Mesothelial cell of epicardium (in vitro differentiated cells): ENCODE results near the gene SNAPC4. TPM values are rescaled to one million over a fixed set of nuclear protein-coding genes. Genes with fewer than 3 reads are reported as not detected.
A peak's percentile ranks its signal among the peaks of the same experiment; 100 is the strongest.
"Not testable (repeated sequence)": the region's sequence is repeated elsewhere in the genome, so short reads cannot be mapped to it uniquely, and the experiment has no call there.

Experiments
- DNase-seq, 2 experiments: peaks; one replicate each; pipeline ENCODE4 v3.0.0; 2021; ENCODE audit warnings: low spot score in 2 of 2; ENCODE audit not compliant: unreplicated experiment in 2 of 2
- H3K27ac Mint-ChIP-seq: 2 replicates; pipeline ENCODE4 v1.8.0; 2021; ENCODE audit warnings: mixed read lengths
- H3K27me3 Mint-ChIP-seq: 2 replicates; pipeline ENCODE4 v1.8.0; 2021; ENCODE audit warnings: low read depth, mixed read lengths
- H3K36me3 Mint-ChIP-seq: 2 replicates; pipeline ENCODE4 v1.8.0; 2021; ENCODE audit warnings: mixed read lengths
- H3K4me1 Mint-ChIP-seq: 2 replicates; pipeline ENCODE4 v1.8.0; 2021; ENCODE audit warnings: mixed read lengths
- H3K4me3 Mint-ChIP-seq: 2 replicates; pipeline ENCODE4 v1.8.0; 2021; ENCODE audit warnings: mild to moderate bottlenecking, moderate library complexity, mixed read lengths
- H3K9me3 Mint-ChIP-seq: 2 replicates; pipeline ENCODE4 v1.8.0; 2021; ENCODE audit warnings: mixed read lengths
- CTCF ChIP-seq: fragments of 200-600 bp; sonication (generic); IDR thresholded peaks from one replicate; pipeline ENCODE4 v1.5.0; 2021; ENCODE audit warnings: antibody characterized with exemption; ENCODE audit not compliant: unreplicated experiment
- total RNA-seq: library from RNA; stranded (reverse); gene quantifications from 3 replicates; pipeline ENCODE4 v1.2.1, GENCODE V29; 2021

The SNAPC4 gene
- total RNA-seq, 1 donor from 2014 or later, result 18.2 TPM

- Mint-ChIP-seq H3K4me1 (peaks cover 30% of the 10 kb centered on the region), H3K27me3 (no peaks in the 10 kb centered on the region), H3K27ac (peak within 1 kb of the TSS; percentile 97), H3K4me3 (peak within 1 kb of the TSS; percentile 90), H3K9me3 (no peaks in the 10 kb centered on the region), H3K36me3 (peaks cover 27% of the 10 kb centered on the region)
- DNase-seq, result peak; percentile 84 to 96
- TF ChIP-seq CTCF, result no peak
Observed at GRCh38 chr9:136410500-136411287, 10.7 kb upstream of the SNAPC4 start, which contains the start of the genes ENTR1 and PMPCA. ENTR1 (minus strand) TSS chr9:136410614; CDS start chr9:136410397, 217 bp downstream. PMPCA (plus strand) TSS chr9:136410658; CDS start chr9:136410669, 11 bp downstream.

- no peaks in the 10 kb centered on the region for H3K27me3 Mint-ChIP-seq
- TF ChIP-seq CTCF, result no peak
- peak overlapping the region; percentile 87 for H3K4me3 Mint-ChIP-seq
- peaks cover 34% of the 10 kb centered on the region for H3K36me3 Mint-ChIP-seq
- H3K27ac Mint-ChIP-seq, result peak overlapping the region; percentile 97
- H3K9me3 Mint-ChIP-seq, result no peaks in the 10 kb centered on the region
- peak in 1 of 2 experiments; percentile 55 for DNase-seq
- H3K4me1 Mint-ChIP-seq, result peaks cover 30% of the 10 kb centered on the region
Observed at GRCh38 chr9:136409557-136410455, 9.8 kb upstream of the SNAPC4 start.

- H3K9me3 Mint-ChIP-seq, result no peaks in the 10 kb centered on the region
- no peak for DNase-seq
- peaks cover 30% of the 10 kb centered on the region for H3K4me1 Mint-ChIP-seq
- TF ChIP-seq CTCF, result no peak
- peaks cover 29% of the 10 kb centered on the region for H3K36me3 Mint-ChIP-seq
- no peaks in the 10 kb centered on the region for H3K27me3 Mint-ChIP-seq
- no peak overlapping the region for H3K4me3 Mint-ChIP-seq
- no peak overlapping the region for H3K27ac Mint-ChIP-seq
Observed at GRCh38 chr9:136407911-136408310, 7.9 kb upstream of the SNAPC4 start.

GRCh38 chr9:136407061-136407460 lies 7.1 kb upstream of the SNAPC4 start:
- not testable (repeated sequence) for DNase-seq, H3K4me3 Mint-ChIP-seq, H3K27me3 Mint-ChIP-seq, H3K9me3 Mint-ChIP-seq, H3K27ac Mint-ChIP-seq
- peaks cover 31% of the 10 kb centered on the region for H3K36me3 Mint-ChIP-seq
- peaks cover 28% of the 10 kb centered on the region for H3K4me1 Mint-ChIP-seq

- H3K4me3 Mint-ChIP-seq, H3K9me3 Mint-ChIP-seq, DNase-seq, H3K27me3 Mint-ChIP-seq, H3K27ac Mint-ChIP-seq: not testable (repeated sequence)
- H3K36me3 Mint-ChIP-seq, result peaks cover 31% of the 10 kb centered on the region
- H3K4me1 Mint-ChIP-seq, result peaks cover 16% of the 10 kb centered on the region
Observed at GRCh38 chr9:136405904-136406303, 5.9 kb upstream of the SNAPC4 start.

- no peaks in the 10 kb centered on the region for H3K27me3 Mint-ChIP-seq
- H3K36me3 Mint-ChIP-seq, result peaks cover 31% of the 10 kb centered on the region
- peaks cover 17% of the 10 kb centered on the region for H3K4me1 Mint-ChIP-seq
- DNase-seq, result no peak
- no peaks in the 10 kb centered on the region for H3K9me3 Mint-ChIP-seq
- no peak overlapping the region for H3K4me3 Mint-ChIP-seq
- TF ChIP-seq CTCF, result no peak
- H3K27ac Mint-ChIP-seq, result no peak overlapping the region
Observed at GRCh38 chr9:136405481-136405880, 5.5 kb upstream of the SNAPC4 start.
